IMR-90 (cell line): ENCODE results near the gene PRSS56. TPM values are rescaled to one million over a fixed set of nuclear protein-coding genes. Genes with fewer than 3 reads are reported as not detected.
A peak's percentile ranks its signal among the peaks of the same experiment; 100 is the strongest.

Source experiments
- ATAC-seq: fragments of 200-7000 bp; cut with Tn5 transposase; 2 replicates; pipeline ENCODE4 v1.9.1; 2020; ENCODE audit warnings: low read depth, mild to moderate bottlenecking, moderate library complexity
- BruUV-seq: library from RNA; stranded (reverse); fragments of 400-500 nt; replicated peaks from 2 replicates; lab custom pipeline; 2021; lab: Mats Ljungman, UMichigan
- CTCF ChIA-PET: fragments of 300-600 bp; formaldehyde crosslinking; extraction: SDS; loops from one replicate; lab custom pipeline; 2021; ENCODE audit warnings: antibody characterized with exemption; lab: Yijun Ruan, JAX
- POLR2A ChIA-PET: fragments of 300-600 bp; sonication (Branson Sonifier 250); formaldehyde crosslinking; loops from one replicate; lab custom pipeline; 2022; ENCODE audit warnings: antibody characterized with exemption; ENCODE audit not compliant: unreplicated experiment; lab: Charles Lee
- DNase-seq: peaks from one replicate; pipeline ENCODE4 v3.0.0; 2013
- H2AFZ ChIP-seq: replicated peaks from 2 replicates; pipeline ENCODE3; 2013; ENCODE audit warnings: low read length, mild to moderate bottlenecking; ENCODE audit not compliant: poor library complexity
- H2AK5ac ChIP-seq: 2 replicates; pipeline ENCODE4 v1.6.1; 2013; ENCODE audit warnings: low read depth, low read length, inconsistent platforms
- H2AK9ac ChIP-seq: replicated peaks from 2 replicates; pipeline ENCODE3; 2013; ENCODE audit warnings: mild to moderate bottlenecking, low read depth, low read length, moderate library complexity; ENCODE audit not compliant: poor library complexity
- H2BK120ac ChIP-seq: 2 replicates; pipeline ENCODE4 v1.6.1; 2013; ENCODE audit warnings: low read depth, low read length, inconsistent platforms
- H2BK15ac ChIP-seq: 3 replicates; pipeline ENCODE4 v1.6.1; 2013; ENCODE audit warnings: low read depth, low read length, inconsistent platforms
- H2BK20ac ChIP-seq: 2 replicates; pipeline ENCODE4 v1.6.1; 2013; ENCODE audit warnings: low read depth, mild to moderate bottlenecking, inconsistent platforms, low read length, moderate library complexity
- H2BK5ac ChIP-seq: 2 replicates; pipeline ENCODE4 v1.6.1; 2013; ENCODE audit warnings: mild to moderate bottlenecking, low read depth, low read length, inconsistent platforms; ENCODE audit not compliant: poor library complexity, severe bottlenecking
- H3K14ac ChIP-seq: replicated peaks from 2 replicates; pipeline ENCODE4 v1.6.1; 2013; ENCODE audit warnings: low read depth, low read length, inconsistent platforms
- H3K18ac ChIP-seq: 2 replicates; pipeline ENCODE4 v1.6.1; 2013; ENCODE audit warnings: low read depth, low read length, control low read depth
- H3K23ac ChIP-seq: 2 replicates; pipeline ENCODE4 v1.6.1; 2013; ENCODE audit warnings: low read depth, low read length, inconsistent platforms
- H3K27ac ChIP-seq: 2 replicates; pipeline ENCODE4 v1.5.1; 2013; ENCODE audit warnings: mild to moderate bottlenecking, control low read depth, low read length; ENCODE audit not compliant: insufficient read depth
- H3K27me3 ChIP-seq: 2 replicates; pipeline ENCODE4 v1.6.1; 2013; ENCODE audit warnings: low read length; ENCODE audit not compliant: control insufficient read depth, insufficient read depth
- H3K36me3 ChIP-seq: 2 replicates; pipeline ENCODE4 v1.6.1; 2013; ENCODE audit warnings: low read length, mixed read lengths; ENCODE audit not compliant: control insufficient read depth, insufficient read depth
- H3K4ac ChIP-seq: 2 replicates; pipeline ENCODE4 v1.6.1; 2013; ENCODE audit warnings: low read depth, low read length, inconsistent platforms
- H3K4me1 ChIP-seq: 2 replicates; pipeline ENCODE4 v1.6.1; 2013; ENCODE audit warnings: low read length, mixed read lengths; ENCODE audit not compliant: control insufficient read depth, insufficient read depth
- H3K4me2 ChIP-seq: 2 replicates; pipeline ENCODE4 v1.6.1; 2013; ENCODE audit warnings: low read depth, mild to moderate bottlenecking, control low read depth, low read length, moderate library complexity
- H3K4me3 ChIP-seq: 2 replicates; pipeline ENCODE4 v1.5.1; 2013; ENCODE audit warnings: low read depth, mild to moderate bottlenecking, control low read depth, low read length, moderate library complexity; ENCODE audit not compliant: insufficient read depth
- H3K56ac ChIP-seq: 2 replicates; pipeline ENCODE4 v1.6.1; 2013; ENCODE audit warnings: low read length, inconsistent platforms; ENCODE audit not compliant: insufficient read depth; ENCODE audit errors: extremely low read depth
- H3K79me1 ChIP-seq, 2 experiments: 2 replicates each; pipeline ENCODE4 v1.6.1; 2013; ENCODE audit warnings: low read length in 2 of 2, inconsistent platforms in 1 of 2, low read depth in 1 of 2
- H3K9ac ChIP-seq: 2 replicates; pipeline ENCODE4 v1.6.1; 2013; ENCODE audit warnings: low read depth, low read length, control low read depth
- H3K9me1 ChIP-seq: 2 replicates; pipeline ENCODE4 v1.6.1; 2013; ENCODE audit warnings: low read length, inconsistent platforms; ENCODE audit not compliant: insufficient read depth
- H3K9me3 ChIP-seq: 2 replicates; pipeline ENCODE4 v1.6.1; 2013; ENCODE audit warnings: low read length; ENCODE audit not compliant: control insufficient read depth, insufficient read depth
- H4K20me1 ChIP-seq: 2 replicates; pipeline ENCODE4 v1.6.1; 2013; ENCODE audit warnings: low read length, inconsistent platforms; ENCODE audit not compliant: insufficient read depth
- H4K5ac ChIP-seq: 2 replicates; pipeline ENCODE4 v1.6.1; 2013; ENCODE audit warnings: mild to moderate bottlenecking, low read depth, low read length, control low read depth
- H4K8ac ChIP-seq, 2 experiments: 2 replicates each; pipeline ENCODE4 v1.6.1; 2013; ENCODE audit warnings: low read depth in 2 of 2, low read length in 2 of 2, control low read depth in 1 of 2, inconsistent platforms in 1 of 2
- H4K91ac ChIP-seq: 2 replicates; pipeline ENCODE4 v1.6.1; 2013; ENCODE audit warnings: low read depth, low read length, inconsistent platforms; ENCODE audit not compliant: insufficient read depth
- BHLHE40 ChIP-seq: fragments of 150-350 bp; IDR thresholded peaks from 2 replicates; pipeline ENCODE4 v1.6.1; 2016; ENCODE audit warnings: mild to moderate bottlenecking, low read depth, low read length
- CEBPB ChIP-seq: IDR thresholded peaks from 2 replicates; pipeline ENCODE4 v1.6.1; 2012; ENCODE audit warnings: low read depth, low read length, improper control_type of control experiment
- CHD1 ChIP-seq: IDR thresholded peaks from 2 replicates; pipeline ENCODE4 v1.6.1; 2012; ENCODE audit warnings: low read depth, low read length, improper control_type of control experiment
- CTCF ChIP-seq: conservative IDR thresholded peaks from 2 replicates; pipeline ENCODE4 v1.5.1; 2012; ENCODE audit warnings: mild to moderate bottlenecking, low read depth, low read length, improper control_type of control experiment
- ELK1 ChIP-seq: fragments of 150-350 bp; IDR thresholded peaks from 2 replicates; pipeline ENCODE4 v1.6.1; 2016; ENCODE audit warnings: low read depth, mild to moderate bottlenecking, low read length, moderate library complexity, borderline replicate concordance
- FOS ChIP-seq: fragments of 150-350 bp; IDR thresholded peaks from 2 replicates; pipeline ENCODE4 v1.6.1; 2016; ENCODE audit warnings: low read depth, low read length
- MAFK ChIP-seq: IDR thresholded peaks from 2 replicates; pipeline ENCODE4 v1.6.1; 2012; ENCODE audit warnings: low read depth, low read length, improper control_type of control experiment
- MAZ ChIP-seq: IDR thresholded peaks from 2 replicates; pipeline ENCODE4 v1.6.1; 2012; ENCODE audit warnings: low read depth, mild to moderate bottlenecking, low read length, improper control_type of control experiment, moderate library complexity, borderline replicate concordance
- MXI1 ChIP-seq: IDR thresholded peaks from 2 replicates; pipeline ENCODE4 v1.6.1; 2012; ENCODE audit warnings: low read depth, mild to moderate bottlenecking, low read length, moderate library complexity, borderline replicate concordance
- NFE2L2 ChIP-seq: fragments of 150-350 bp; IDR thresholded peaks from 2 replicates; pipeline ENCODE4 v1.6.1; 2016; ENCODE audit warnings: low read depth, mild to moderate bottlenecking, low read length
- POLR2A ChIP-seq: IDR thresholded peaks from 2 replicates; pipeline ENCODE4 v1.6.1; 2012; ENCODE audit warnings: mild to moderate bottlenecking, low read depth, low read length
- RAD21 ChIP-seq: IDR thresholded peaks from 2 replicates; pipeline ENCODE4 v1.6.1; 2012; ENCODE audit warnings: low read length, improper control_type of control experiment
- RCOR1 ChIP-seq: IDR thresholded peaks from 2 replicates; pipeline ENCODE4 v1.6.1; 2012; ENCODE audit warnings: mild to moderate bottlenecking, low read length, improper control_type of control experiment; ENCODE audit not compliant: insufficient replicate concordance
- RFX5 ChIP-seq: IDR thresholded peaks from 2 replicates; pipeline ENCODE4 v1.8.0; 2012; ENCODE audit warnings: low read depth, mild to moderate bottlenecking, low read length, moderate library complexity
- SMC3 ChIP-seq: fragments of 150-350 bp; IDR thresholded peaks from 2 replicates; pipeline ENCODE4 v1.6.1; 2016; ENCODE audit warnings: low read depth, mild to moderate bottlenecking, antibody characterized with exemption, low read length, moderate library complexity
- USF2 ChIP-seq: fragments of 150-350 bp; IDR thresholded peaks from 2 replicates; pipeline ENCODE4 v1.6.1; 2017; ENCODE audit warnings: mild to moderate bottlenecking, antibody characterized with exemption, low read length, low read depth
- WGBS, 2 experiments: methylation state at CpG; one replicate each; pipeline versions ENCODE4 v1.1.5 to v1.1.7; 2013; ENCODE audit warnings: missing lambda C conversion rate in 2 of 2; ENCODE audit not compliant: insufficient read length in 1 of 2; ENCODE audit errors: extremely low coverage in 2 of 2; 5-methylcytosine and 5-hydroxymethylcytosine counted together
- dilution Hi-C: fragments of 300-500 bp; cut with HindIII; formaldehyde crosslinking; loops from one replicate; pipeline ENCODE4 v1.14.3; 2018; ENCODE audit warnings: low sequenced_read_pairs; ENCODE audit not compliant: unreplicated experiment
- in situ Hi-C: fragments of 300-500 bp; cut with MboI; formaldehyde crosslinking; loops from 3 replicates; pipeline ENCODE4 v1.14.3; 2019; ENCODE audit warnings: low sequenced_read_pairs, inconsistent platforms, mixed read lengths
- intact Hi-C: fragments of 100-400 bp; cut with micrococcal nuclease; formaldehyde crosslinking; loops from 2 replicates; pipeline ENCODE4 v1.10.0; 2022
- polyA plus RNA-seq, 3 experiments: library from polyadenylated mRNA; depleted of rRNA; stranded (reverse); fragments of >200 nt; gene quantifications; 2 replicates each; pipeline ENCODE4 v1.2.3, GENCODE V29; 2012; ENCODE audit warnings: low replicate concordance in 1 of 3
- total RNA-seq: library from RNA; depleted of rRNA; stranded (reverse); fragments of >200 nt; gene quantifications from 2 replicates; pipeline ENCODE4 v1.2.3, GENCODE V29; 2012

PRSS56 gene
- total and polyA plus RNA-seq, 2 of the 4 experiments (the other 2 are of a cell fraction): not detected

GRCh38 chr2:232492236-232492848 lies 27.8 kb upstream of the PRSS56 start:
- in situ Hi-C loops: no loop called here

More at GRCh38 chr2:232492236-232492848, 27.8 kb upstream of the PRSS56 start:
- no peak for ATAC-seq
- peaks cover 56% of the 10 kb centered on the region for H3K27me3 ChIP-seq
- no peak overlapping the region for H3K23ac ChIP-seq
- intact Hi-C loops: no loop called here
- H2BK20ac ChIP-seq: no peak overlapping the region
- no peak overlapping the region for H3K4ac ChIP-seq
- no peak overlapping the region for H2BK120ac ChIP-seq
- H3K18ac ChIP-seq: no peak overlapping the region
- H2AK5ac ChIP-seq: no peak overlapping the region
- no peaks in the 10 kb centered on the region; the same call in 1 of the 2 replicates for H4K20me1 ChIP-seq
- WGBS, 2 experiments: 58% methylated on average over 3 of the region's 8 CpGs; no CpG with 5 or more reads in 1 of the 2 experiments
- H2AK9ac ChIP-seq: no peak overlapping the region
- H3K79me1 ChIP-seq: no peaks in the 10 kb centered on the region
- H2BK15ac ChIP-seq: no peak overlapping the region
- H3K9me1 ChIP-seq: no peaks in the 10 kb centered on the region
- peak overlapping the region; percentile 29 for H2AFZ ChIP-seq
- dilution Hi-C loops: no loop called here
- ChIA-PET CTCF (no interaction called here), POLR2A (no interaction called here)
- H3K14ac ChIP-seq: no peak overlapping the region
- H3K27ac ChIP-seq: no peak overlapping the region
- no peak overlapping the region for H2BK5ac ChIP-seq
- no peaks in the 10 kb centered on the region for H3K9me3 ChIP-seq
- no peak for DNase-seq
- H3K4me2 ChIP-seq: no peak overlapping the region
- no peak overlapping the region for H4K8ac ChIP-seq
- H3K36me3 ChIP-seq: no peaks in the 10 kb centered on the region
- H3K4me1 ChIP-seq: no peaks in the 10 kb centered on the region
- H3K9ac ChIP-seq: no peak overlapping the region
- H4K5ac ChIP-seq: no peak overlapping the region
- BruUV-seq: no TSS peak
- TF ChIP-seq NFE2L2 (no peak), SMC3 (no peak), RAD21 (no peak), RCOR1 (no peak), FOS (no peak), RFX5 (no peak), POLR2A (no peak), MAZ (no peak), USF2 (no peak), MXI1 (no peak), CTCF (no peak), MAFK (no peak), BHLHE40 (no peak), CEBPB (no peak), ELK1 (no peak), CHD1 (no peak)
- H3K4me3 ChIP-seq: no peak overlapping the region
- no peak overlapping the region for H4K91ac ChIP-seq
- no peak overlapping the region for H3K56ac ChIP-seq
